HEK293 (cell line): ENCODE measurements around the gene IRX5.

Experiments
- TCF7L2 ChIP-seq: IDR thresholded peaks from 2 replicates; pipeline ENCODE4 v1.6.1; 2011; ENCODE audit warnings: low read depth, mild to moderate bottlenecking, inconsistent platforms, low read length, moderate library complexity, borderline replicate concordance
- ZNF16 ChIP-seq: fragments of 450-650 bp; formaldehyde crosslinking; IDR thresholded peaks from 2 replicates; pipeline ENCODE4 v1.5.1; 2016; ENCODE audit warnings: low read depth, missing biosample characterization, missing genetic modification characterization
- ZNF311 ChIP-seq: fragments of 450-650 bp; formaldehyde crosslinking; IDR thresholded peaks from 2 replicates; pipeline ENCODE4 v1.5.1; 2017; ENCODE audit warnings: missing biosample characterization, missing genetic modification characterization, borderline replicate concordance
- ZNF792 ChIP-seq: fragments of 450-650 bp; formaldehyde crosslinking; IDR thresholded peaks from 2 replicates; pipeline ENCODE4 v1.5.1; 2016; ENCODE audit warnings: missing biosample characterization, missing genetic modification characterization
- TF ChIP-seq, protein P1 (sequence below): fragments of 450-650 bp; formaldehyde crosslinking; conservative IDR thresholded peaks from 2 replicates; pipeline ENCODE4 v1.5.1; 2016; ENCODE audit warnings: low read depth, missing biosample characterization, missing genetic modification characterization
- TF ChIP-seq, protein P2 (sequence below): fragments of 450-650 bp; formaldehyde crosslinking; IDR thresholded peaks from 2 replicates; pipeline ENCODE4 v1.5.1; 2016; ENCODE audit warnings: missing biosample characterization, missing genetic modification characterization
- TF ChIP-seq, protein P3 (sequence below): fragments of 450-650 bp; formaldehyde crosslinking; IDR thresholded peaks from 2 replicates; pipeline ENCODE4 v1.5.1; 2016; ENCODE audit warnings: missing biosample characterization, missing genetic modification characterization, low read depth

DNA sequence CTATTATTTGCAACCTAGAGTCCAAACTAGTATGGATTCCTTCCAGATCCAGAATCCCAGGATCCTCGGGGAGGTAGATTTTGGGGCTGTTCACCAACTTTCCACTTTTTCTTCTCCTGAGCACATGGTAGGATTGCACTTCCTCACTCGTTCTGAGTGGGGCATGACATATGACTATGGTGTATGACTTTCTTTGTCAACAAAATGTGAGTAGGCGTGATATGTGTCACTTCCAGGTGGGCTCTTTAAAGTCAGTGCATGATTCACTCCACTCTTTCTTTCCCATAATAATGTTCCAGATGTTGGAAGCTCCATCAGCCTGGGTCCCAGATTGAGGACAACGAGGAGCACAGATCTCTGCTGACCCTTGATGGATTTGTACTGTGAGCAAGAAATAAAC is 21.5 kb downstream of the IRX5 start:
- TF ChIP-seq, protein P1, sequence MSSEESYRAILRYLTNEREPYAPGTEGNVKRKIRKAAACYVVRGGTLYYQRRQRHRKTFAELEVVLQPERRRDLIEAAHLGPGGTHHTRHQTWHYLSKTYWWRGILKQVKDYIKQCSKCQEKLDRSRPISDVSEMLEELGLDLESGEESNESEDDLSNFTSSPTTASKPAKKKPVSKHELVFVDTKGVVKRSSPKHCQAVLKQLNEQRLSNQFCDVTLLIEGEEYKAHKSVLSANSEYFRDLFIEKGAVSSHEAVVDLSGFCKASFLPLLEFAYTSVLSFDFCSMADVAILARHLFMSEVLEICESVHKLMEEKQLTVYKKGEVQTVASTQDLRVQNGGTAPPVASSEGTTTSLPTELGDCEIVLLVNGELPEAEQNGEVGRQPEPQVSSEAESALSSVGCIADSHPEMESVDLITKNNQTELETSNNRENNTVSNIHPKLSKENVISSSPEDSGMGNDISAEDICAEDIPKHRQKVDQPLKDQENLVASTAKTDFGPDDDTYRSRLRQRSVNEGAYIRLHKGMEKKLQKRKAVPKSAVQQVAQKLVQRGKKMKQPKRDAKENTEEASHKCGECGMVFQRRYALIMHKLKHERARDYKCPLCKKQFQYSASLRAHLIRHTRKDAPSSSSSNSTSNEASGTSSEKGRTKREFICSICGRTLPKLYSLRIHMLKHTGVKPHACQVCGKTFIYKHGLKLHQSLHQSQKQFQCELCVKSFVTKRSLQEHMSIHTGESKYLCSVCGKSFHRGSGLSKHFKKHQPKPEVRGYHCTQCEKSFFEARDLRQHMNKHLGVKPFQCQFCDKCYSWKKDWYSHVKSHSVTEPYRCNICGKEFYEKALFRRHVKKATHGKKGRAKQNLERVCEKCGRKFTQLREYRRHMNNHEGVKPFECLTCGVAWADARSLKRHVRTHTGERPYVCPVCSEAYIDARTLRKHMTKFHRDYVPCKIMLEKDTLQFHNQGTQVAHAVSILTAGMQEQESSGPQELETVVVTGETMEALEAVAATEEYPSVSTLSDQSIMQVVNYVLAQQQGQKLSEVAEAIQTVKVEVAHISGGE (tag by site-specific recombination), result no peak
- TF ChIP-seq TCF7L2, result no peak
- no peak for TF ChIP-seq ZNF16
- TF ChIP-seq ZNF792 (tag by site-specific recombination), result no peak
- TF ChIP-seq ZNF311 (tag by site-specific recombination), result no peak
- TF ChIP-seq, protein P2, sequence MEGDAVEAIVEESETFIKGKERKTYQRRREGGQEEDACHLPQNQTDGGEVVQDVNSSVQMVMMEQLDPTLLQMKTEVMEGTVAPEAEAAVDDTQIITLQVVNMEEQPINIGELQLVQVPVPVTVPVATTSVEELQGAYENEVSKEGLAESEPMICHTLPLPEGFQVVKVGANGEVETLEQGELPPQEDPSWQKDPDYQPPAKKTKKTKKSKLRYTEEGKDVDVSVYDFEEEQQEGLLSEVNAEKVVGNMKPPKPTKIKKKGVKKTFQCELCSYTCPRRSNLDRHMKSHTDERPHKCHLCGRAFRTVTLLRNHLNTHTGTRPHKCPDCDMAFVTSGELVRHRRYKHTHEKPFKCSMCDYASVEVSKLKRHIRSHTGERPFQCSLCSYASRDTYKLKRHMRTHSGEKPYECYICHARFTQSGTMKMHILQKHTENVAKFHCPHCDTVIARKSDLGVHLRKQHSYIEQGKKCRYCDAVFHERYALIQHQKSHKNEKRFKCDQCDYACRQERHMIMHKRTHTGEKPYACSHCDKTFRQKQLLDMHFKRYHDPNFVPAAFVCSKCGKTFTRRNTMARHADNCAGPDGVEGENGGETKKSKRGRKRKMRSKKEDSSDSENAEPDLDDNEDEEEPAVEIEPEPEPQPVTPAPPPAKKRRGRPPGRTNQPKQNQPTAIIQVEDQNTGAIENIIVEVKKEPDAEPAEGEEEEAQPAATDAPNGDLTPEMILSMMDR (tag by site-specific recombination), result no peak
- TF ChIP-seq, protein P3, sequence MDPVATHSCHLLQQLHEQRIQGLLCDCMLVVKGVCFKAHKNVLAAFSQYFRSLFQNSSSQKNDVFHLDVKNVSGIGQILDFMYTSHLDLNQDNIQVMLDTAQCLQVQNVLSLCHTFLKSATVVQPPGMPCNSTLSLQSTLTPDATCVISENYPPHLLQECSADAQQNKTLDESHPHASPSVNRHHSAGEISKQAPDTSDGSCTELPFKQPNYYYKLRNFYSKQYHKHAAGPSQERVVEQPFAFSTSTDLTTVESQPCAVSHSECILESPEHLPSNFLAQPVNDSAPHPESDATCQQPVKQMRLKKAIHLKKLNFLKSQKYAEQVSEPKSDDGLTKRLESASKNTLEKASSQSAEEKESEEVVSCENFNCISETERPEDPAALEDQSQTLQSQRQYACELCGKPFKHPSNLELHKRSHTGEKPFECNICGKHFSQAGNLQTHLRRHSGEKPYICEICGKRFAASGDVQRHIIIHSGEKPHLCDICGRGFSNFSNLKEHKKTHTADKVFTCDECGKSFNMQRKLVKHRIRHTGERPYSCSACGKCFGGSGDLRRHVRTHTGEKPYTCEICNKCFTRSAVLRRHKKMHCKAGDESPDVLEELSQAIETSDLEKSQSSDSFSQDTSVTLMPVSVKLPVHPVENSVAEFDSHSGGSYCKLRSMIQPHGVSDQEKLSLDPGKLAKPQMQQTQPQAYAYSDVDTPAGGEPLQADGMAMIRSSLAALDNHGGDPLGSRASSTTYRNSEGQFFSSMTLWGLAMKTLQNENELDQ (tag by site-specific recombination), result no peak
